GM19328 (cell line): ENCODE measurements around the gene PPFIA2.

ENCODE experiments used
- ATAC-seq: cut with Tn5 transposase; IDR thresholded peaks from one replicate; pipeline ENCODE4 v1.9.1; 2021; ENCODE audit warnings: mild to moderate bottlenecking, moderate library complexity; ENCODE audit not compliant: unreplicated experiment

The PPFIA2 gene

DNA sequence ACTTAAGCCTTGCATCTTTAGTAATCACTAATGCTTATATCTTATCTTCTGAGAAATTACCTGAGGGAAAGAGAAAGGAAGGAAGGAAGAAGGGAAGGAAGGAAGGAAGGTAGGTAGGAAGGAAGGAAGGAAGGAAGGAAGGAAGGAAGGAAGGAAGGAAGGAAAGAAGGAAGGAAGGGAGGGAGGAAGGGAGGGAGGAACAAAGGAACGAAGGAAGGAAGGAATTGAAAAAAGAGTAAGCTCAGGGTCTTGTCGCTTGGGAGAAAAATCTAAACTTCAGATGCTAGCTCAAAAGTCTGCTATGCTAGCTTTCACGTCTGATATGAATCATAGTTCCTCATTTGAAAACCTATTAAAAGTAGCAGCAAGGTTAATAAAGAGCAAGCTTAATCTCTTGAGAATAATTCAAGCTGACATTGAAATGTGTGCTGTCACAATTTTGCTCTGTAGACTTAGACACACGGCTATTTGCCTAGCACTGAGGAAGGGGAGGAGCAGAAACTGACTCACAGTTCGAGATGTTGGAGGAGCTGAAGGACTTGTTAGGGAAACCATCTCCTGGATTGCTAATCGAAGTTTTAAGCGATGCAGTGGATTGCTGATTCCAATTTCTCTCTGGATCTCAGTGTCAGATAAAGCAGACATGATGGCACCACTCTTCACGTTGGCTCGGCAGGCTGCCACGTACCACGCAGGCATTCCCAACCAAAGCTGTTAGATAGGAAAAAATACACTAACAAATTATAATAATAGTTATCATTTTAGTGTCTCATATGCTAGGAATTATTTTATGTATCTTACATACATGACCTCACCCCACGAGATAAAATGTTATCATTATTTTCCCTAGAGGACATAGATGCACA lies 464.6 kb downstream of the PPFIA2 start:
- ATAC-seq = no peak

DNA sequence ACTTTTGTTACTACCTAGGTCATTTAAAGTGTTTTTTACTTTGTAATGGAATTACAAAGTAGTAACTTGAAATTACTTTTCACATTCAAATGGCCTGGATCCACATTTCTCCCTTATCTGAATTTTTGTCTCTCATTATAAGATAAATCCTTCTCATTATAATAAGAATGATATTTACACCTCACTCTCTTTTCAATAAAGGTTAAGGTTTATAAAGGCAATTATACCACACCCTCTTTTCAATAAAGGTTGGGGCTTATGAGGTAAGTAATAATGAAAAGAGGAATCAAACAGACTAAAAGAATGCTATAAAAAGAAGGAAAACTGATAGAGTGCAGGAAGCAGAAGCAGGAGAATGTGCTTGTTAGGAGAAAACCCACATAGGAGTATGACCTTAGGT lies 470.5 kb downstream of the PPFIA2 start:
- no peak for ATAC-seq

DNA sequence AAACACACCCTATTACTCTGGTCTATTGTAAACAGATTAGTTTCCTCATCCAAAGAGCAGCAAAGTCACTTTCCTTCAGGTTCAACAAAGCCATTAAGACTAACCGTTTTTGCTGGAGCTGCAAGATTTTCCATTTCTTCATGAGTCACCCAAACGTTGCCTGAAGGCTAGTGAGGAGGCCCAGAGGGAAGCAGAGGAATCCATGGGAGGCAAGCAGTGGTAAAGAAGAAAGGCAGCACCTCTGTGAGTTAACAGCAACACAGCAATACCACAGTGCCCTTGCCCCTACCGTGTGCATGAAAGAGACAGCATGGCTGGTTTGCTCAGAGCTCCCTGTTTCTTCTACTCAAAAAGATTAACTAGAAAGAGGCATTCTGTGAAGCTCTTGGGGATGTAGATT lies 475.0 kb downstream of the PPFIA2 start:
- no peak for ATAC-seq

DNA sequence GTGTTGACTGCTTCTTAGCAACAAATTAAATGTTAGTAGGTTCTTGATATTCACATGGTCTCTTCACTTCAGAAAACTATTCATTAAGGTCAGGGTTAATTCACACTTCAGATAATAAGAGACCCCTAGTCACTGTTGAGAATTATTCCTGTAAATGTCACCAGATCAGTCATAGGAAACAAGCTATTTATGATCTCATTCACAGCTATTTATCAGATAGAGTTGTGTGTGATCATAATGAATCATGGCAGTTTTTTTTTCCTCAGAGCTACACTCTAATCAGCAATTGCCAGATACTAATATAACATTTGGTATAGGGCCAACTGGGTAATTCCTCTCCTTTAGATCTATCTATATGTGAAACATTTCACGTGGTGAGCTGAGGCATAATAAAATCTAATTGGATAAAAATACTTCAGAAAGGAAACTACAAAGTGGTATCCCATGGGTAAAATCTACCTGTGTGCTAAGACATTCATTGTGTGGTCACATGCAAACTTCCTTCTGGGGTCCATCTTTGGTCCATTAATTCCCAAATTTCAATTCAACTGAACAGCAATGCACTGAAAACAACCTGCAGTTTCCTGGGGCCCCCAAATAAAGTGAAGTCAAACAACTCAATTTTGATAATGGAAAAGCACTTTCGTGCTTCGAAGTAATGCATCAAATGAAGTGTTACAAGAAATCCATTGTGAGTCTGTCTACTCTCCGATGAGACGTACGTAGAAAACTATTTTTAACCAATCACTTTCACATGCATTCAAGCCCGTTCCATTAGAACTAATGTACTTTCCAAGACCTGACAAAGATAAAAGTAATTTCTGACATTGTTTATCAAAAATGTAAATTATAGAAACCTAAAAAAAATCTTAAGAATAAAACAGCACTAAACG lies 484.3 kb downstream of the PPFIA2 start:
- no peak for ATAC-seq

DNA sequence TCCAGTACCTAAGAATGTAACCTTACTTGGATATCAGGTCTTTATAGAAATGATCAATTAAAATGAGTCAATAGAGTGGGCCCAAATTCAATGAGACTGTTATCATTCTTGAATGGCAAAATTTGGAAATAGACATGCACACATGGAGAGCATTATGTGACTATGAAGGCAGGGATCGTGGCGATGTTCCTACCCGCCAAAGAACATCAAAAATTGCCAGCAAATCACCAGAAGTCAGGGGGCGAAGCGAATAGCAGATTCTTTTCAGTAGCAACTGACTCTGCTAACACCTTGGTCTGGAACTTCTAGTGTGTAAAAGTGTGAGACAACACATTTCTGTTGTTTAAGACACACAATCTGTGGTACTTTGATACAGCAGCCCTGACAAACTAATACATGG lies 488.8 kb downstream of the PPFIA2 start:
- no peak for ATAC-seq

DNA sequence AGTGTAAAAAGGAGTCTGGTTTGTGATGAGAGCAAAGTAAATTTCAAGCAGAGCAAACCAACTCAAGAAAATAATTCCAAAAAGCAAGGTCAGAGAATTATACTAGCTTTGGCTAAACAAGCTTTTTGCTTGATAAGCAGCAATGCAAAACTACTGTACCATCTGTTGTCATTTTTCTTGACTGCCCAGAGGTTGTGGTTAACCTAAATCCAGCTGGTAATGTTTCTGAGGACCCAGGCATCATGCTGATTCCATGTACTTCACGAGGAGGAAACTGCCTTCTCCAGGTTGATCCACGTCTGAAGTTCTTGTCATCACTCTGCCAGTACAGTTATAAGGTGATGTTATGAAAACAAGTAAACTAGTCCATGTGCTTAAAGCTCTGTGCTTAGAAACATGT lies 496.1 kb downstream of the PPFIA2 start:
- no peak for ATAC-seq

DNA sequence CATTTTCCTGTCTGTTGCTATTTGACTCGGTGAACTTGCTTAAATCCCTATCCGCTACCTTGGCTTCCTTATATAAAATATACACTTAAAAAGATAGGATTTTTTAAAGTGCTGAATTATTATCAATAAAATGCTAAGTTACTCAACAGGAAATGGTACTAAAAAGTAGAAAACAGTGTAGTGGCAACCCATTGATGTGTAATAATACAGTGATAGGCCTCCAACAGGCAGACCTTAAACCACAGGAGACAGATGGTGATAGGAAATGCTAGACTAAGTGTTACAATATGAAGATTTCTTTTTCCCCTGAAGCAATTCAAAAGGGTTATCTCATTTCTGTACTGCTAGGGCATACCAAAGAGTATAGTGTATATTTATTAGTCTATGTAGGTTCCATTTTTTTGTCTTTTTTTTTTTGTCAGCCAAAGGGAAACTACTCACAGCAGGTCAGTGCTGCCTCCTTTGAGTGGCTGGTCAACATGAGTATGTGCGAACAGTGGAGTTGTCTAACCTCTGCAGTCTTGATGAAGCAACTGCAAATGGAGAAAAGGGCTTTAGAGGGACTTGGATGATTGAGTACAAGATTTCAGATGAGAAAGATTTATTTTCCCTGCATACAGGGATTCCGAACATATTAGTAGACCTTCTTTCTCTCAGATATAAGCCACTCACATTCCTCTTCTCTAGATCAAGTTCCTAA lies 497.5 kb downstream of the PPFIA2 start:
- ATAC-seq = no peak

DNA sequence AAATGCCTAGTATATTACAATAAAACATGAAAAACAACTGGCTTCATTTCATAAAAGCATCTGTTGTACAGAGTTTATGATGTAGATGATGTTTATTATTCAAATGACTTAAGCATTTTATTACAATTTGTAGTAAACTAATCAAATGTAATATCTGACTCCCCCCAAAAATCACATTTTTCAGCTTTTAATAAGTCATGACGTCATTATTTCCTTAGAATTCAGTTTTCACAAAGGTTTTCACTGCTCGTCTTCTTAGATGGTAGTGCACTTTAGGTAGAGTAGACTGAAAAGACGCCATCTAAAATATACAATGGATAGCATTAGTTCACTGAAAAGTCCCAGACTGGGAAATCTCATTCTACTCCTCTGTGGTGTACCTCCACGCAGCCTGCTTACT lies 499.8 kb downstream of the PPFIA2 start:
- ATAC-seq = no peak

DNA sequence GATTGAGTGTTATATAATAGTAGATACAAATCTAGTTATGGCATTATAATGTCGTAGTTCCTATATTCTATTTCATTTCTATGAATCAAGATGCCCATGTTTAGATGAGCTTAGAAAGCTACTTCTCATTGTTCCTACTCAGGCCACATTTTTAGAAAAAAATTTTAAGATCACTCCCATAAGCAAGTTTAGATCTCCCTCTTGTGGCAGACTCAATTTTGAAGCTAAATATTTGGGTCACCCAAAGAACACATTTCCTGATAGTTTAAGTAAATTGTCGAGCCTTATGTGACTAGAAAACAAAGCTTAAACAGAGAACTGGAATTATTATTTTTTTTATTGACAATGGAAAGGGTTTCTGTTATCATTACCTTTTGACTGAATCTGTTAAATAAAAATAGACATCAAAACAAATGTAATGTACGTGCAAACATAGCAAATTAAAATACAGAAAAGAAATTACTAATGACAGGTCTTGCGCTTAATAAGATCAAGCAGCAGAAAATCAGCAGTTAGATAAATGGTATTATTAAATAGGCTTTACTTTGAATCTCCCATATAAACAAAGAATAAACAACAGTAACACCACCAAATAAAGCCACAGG lies 501.1 kb downstream of the PPFIA2 start:
- no peak for ATAC-seq

DNA sequence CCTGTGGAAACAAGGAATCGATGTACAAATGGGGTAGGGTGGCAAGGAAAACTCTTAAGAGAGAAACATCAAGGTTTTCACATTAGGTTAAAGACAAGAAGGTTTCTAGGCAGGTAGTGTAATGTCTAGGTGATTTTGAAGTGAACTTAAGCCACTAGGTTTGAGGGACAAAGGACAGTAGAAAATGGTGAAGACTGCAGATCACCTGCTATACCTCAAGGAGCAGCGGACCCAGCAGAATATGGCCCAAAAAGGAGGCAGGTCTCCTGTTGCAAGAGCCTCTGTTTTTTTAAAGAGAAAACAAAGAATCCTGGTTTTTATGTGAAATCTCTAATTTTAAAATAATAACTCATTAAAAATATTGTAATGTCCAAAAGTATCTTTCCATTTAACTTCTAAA lies 503.2 kb downstream of the PPFIA2 start:
- ATAC-seq = no peak

DNA sequence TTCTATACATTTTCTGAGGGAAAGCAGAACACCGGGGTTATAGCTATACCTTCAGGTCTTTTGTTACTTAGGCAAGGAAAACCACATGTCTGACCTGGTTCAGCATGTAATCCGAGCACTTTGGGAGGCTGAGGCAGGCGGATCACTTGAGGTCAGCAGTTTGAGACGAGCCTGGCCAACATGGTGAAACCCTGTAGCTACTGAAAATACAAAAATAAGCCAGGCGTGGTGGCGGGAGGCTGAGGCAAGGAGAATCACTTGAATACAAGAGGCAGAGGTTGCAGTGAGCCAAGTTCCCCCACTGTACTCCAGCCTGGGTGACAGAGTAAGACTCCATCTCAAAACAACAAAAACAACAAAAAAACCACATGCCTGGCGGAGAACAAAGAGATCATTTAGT lies 503.7 kb downstream of the PPFIA2 start:
- no peak for ATAC-seq

DNA sequence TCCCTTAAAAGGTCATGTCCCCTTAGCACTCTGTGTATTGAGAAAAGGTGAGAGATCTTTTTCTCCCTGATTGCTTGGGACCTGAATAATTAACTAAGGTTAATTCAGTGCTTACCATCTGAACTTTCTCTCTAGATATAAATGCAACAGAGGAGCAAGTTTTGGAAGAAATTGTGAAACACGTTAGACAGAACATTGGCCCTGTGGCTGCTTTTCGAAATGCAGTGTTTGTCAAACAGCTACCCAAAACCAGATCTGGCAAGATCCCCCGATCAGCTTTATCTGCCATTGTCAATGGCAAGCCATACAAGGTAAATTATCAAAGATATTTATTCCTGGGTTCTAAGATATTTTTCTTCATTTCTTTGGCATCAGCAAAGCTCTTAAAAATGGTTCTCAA lies 505.8 kb downstream of the PPFIA2 start:
- no peak for ATAC-seq

DNA sequence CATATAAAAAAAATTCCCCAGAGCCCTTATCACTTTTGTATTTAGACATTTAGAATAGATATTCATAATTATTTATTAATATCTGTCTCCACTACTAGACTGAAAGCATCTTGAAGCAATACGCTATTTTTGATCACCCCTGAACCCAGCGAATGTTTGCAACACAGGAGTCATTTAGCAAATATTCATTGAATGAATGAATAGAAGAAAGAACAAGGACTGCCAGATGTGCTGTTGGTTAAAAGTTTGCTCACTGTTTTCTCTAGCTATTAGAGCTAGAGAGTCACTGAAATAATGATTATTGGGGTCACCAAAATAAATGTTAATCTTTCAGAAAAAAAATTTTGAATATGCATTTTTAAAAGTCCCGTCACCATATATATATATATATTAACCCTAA lies 506.9 kb downstream of the PPFIA2 start:
- no peak for ATAC-seq

DNA sequence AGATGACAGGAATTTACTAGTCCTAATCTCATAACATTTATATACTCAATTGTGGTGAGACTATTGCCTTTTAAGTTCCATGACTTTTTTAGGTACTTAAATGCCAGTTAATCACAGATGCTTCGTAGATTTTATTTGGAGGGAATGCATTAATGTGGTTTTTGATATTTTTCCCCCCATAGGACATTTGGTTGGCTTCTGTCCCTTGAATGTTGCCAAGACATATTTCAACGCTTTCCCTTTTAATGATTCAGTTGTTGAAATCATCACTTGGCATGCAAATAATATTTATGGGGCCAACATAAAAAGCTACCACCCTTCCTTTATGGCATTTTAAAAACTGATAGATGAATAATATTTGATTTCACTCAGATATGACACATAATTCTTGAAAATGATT lies 509.2 kb downstream of the PPFIA2 start:
- ATAC-seq = no peak

DNA sequence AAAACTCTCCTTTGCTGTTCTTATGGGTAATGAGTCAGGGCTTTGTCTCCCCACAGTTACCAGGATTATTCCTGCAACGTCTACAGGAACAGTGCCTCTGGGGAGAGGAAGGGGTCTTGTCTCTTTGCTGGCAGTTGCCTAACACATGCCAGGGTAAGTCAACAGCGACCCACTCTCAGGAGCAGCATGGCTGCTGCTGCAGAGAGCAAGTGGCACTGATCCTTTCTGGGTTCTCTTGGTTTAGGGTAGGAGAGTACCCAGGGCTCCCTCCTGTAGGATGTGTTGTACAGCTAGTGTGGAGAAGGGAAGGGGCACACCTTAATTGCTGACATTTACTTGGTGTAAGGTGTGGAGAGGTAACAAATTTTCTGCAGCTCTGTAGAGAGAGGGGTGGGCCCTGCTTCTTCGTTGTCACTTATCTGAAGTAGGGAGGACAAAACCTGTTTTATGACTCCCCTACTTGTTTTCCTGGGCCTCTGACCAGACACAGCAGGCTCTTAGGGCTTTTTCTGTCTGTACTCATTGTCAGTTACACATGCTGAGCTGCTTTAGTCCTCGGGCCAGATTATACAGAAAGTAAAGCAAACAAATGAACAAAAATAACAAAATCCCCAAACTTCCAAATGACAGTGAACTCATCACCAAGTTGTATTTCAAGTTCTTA lies 513.1 kb downstream of the PPFIA2 start:
- no peak for ATAC-seq

DNA sequence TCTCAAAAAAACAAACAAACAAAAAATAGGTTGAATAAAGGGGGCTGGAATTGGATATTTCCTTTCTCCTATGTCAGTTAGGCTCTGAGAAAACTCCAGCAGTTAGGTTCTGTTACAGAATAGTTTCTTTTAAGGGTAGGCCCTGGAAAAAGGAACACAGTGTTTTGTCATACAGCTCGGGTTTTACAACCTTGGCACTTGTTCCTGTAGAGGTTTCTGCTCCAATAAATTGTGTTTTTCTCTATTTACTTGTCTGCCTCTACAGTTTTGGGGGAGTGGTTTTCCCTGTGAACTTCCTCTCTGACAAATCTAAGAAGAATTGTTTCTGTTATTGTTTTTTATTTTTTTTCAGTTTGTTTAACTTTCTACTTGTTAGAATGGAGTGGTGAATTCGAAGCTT lies 513.7 kb downstream of the PPFIA2 start:
- no peak for ATAC-seq

DNA sequence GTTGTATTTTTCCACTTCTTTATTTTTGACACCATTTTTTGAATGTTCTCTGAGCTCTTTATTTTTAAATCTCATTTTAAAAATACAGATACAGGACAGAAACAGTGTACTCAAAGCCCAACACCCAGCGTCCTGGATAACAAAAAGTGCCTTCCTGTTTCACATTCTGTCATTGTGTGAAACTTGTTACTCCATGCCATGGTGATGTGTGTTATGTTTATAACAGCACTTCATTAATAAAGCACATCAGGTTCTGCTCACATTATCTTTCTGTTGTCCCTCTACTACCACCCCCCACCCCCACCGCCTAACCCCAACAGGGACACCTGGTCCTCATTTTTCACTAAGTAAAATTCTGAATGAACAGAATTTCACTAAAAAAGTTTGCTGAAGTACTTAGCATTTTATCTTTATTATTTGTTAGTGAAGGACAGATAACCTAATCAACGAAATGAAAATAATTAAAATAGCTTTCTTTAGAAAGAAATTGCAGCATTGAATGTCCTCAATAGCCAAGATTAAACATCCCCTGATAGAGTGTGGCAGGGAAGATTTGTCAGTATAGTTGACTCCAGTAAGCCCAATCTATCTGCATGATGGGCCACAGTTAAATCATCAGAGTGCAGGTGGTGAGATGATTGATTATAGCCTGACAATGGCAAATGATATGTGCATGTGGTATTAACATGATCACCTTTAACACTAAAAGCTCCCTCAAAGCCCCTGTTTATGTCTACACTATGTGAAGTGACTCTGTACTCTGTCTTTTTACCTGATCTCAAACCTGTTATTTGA lies 527.4 kb downstream of the PPFIA2 start:
- no peak for ATAC-seq

DNA sequence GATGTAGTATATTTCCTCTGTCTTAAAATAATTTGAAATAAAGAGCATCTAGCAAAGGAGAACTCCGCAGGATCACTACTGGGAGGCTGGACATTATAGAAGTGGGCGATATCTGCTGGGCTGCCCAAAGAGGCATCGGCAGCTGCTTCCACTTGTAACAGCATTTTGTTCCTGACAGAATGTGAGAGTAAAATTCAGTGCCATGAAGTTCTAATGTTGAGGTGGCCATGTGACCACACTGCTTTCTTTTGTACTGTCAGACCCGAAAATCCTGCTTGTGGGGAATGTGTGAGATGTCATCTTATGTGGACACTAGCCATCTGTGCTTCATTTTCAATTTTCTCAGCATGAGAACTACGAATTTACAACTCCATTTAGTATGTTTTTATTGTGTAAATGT lies 529.4 kb downstream of the PPFIA2 start:
- no peak for ATAC-seq

DNA sequence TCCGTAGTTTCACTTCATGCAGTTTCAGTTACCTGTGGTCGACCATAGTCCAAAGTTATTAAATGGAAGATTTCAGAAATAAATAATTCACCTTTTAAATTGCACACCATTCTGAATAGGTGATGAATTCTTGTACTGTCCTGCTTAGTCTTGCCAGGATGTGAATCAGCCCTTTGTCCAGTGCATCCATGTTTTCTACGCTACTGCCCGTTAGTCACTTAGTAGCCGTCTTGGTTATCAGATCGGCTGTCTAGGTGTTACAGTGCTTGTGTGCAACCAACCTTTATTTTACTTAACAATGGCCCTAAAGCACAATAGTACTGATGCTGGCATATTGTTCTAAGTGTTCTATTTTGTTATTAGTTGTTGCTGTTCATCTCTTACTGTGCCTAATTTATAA lies 534.5 kb downstream of the PPFIA2 start:
- no peak for ATAC-seq
